Progenitor cell of endocrine pancreas (in vitro differentiated cells): ENCODE results near the gene HOXC4. TPM values are rescaled to one million over a fixed set of nuclear protein-coding genes. Genes with fewer than 3 reads are reported as not detected.

Experiments used
- DNase-seq: peaks from one replicate; pipeline ENCODE4 v3.0.0; 2021; ENCODE audit warnings: low spot score; ENCODE audit not compliant: unreplicated experiment
- H3K27ac Mint-ChIP-seq: 2 replicates; pipeline ENCODE4 v1.8.0; 2021; ENCODE audit warnings: mild to moderate bottlenecking, moderate library complexity, mixed read lengths
- H3K27me3 Mint-ChIP-seq: 2 replicates; pipeline ENCODE4 v1.8.0; 2021; ENCODE audit warnings: mixed read lengths
- H3K36me3 Mint-ChIP-seq: 2 replicates; pipeline ENCODE4 v1.8.0; 2022; ENCODE audit warnings: mixed read lengths; ENCODE audit not compliant: insufficient read depth
- H3K4me1 Mint-ChIP-seq: 2 replicates; pipeline ENCODE4 v1.8.0; 2021; ENCODE audit warnings: low read depth, mixed read lengths
- H3K4me3 Mint-ChIP-seq: 2 replicates; pipeline ENCODE4 v1.8.0; 2021; ENCODE audit warnings: low read depth, mild to moderate bottlenecking, moderate library complexity, mixed read lengths
- H3K9me3 Mint-ChIP-seq: 2 replicates; pipeline ENCODE4 v1.8.0; 2021; ENCODE audit warnings: low read depth, mixed read lengths
- CTCF ChIP-seq: fragments of 200-600 bp; sonication (generic); IDR thresholded peaks from one replicate; pipeline ENCODE4 v1.5.0; 2021; ENCODE audit warnings: antibody characterized with exemption, mild to moderate bottlenecking; ENCODE audit not compliant: unreplicated experiment
- total RNA-seq: library from RNA; stranded (reverse); gene quantifications from 2 replicates; pipeline ENCODE4 v1.2.1, GENCODE V29; 2021

Gene HOXC4
- total RNA-seq, 1 donor from 2014 or later, result 19.8 TPM

GRCh38 chr12:54029529-54030441 is 23.9 kb upstream of the HOXC4 start:
- Mint-ChIP-seq H3K4me1 (peaks cover 19% of the 10 kb centered on the region), H3K36me3 (no peaks in the 10 kb centered on the region), H3K9me3 (no peaks in the 10 kb centered on the region), H3K27ac (peak overlapping the region; percentile 68), H3K27me3 (peaks cover 84% of the 10 kb centered on the region), H3K4me3 (peak overlapping the region; percentile 14)
- TF ChIP-seq CTCF, result no peak
- DNase-seq, result no peak

DNA sequence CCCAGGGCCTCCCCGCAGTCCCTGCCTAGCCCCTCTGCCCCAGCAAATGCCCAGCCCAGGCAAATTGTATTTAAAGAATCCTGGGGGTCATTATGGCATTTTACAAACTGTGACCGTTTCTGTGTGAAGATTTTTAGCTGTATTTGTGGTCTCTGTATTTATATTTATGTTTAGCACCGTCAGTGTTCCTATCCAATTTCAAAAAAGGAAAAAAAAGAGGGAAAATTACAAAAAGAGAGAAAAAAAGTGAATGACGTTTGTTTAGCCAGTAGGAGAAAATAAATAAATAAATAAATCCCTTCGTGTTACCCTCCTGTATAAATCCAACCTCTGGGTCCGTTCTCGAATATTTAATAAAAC is 23.2 kb upstream of the HOXC4 start:
- no peak for TF ChIP-seq CTCF
- Mint-ChIP-seq H3K9me3 (no peaks in the 10 kb centered on the region), H3K27ac (no peak overlapping the region), H3K4me3 (no peak overlapping the region), H3K4me1 (peaks cover 22% of the 10 kb centered on the region), H3K27me3 (peaks cover 84% of the 10 kb centered on the region), H3K36me3 (no peaks in the 10 kb centered on the region)
- no peak for DNase-seq

GRCh38 chr12:54030889-54031471 is 22.7 kb upstream of the HOXC4 start:
- H3K9me3 Mint-ChIP-seq, result no peaks in the 10 kb centered on the region
- peak overlapping the region; percentile 37 for H3K27ac Mint-ChIP-seq
- H3K4me1 Mint-ChIP-seq, result peaks cover 22% of the 10 kb centered on the region
- H3K36me3 Mint-ChIP-seq, result no peaks in the 10 kb centered on the region
- peak; percentile 11 for TF ChIP-seq CTCF
- peaks cover 84% of the 10 kb centered on the region for H3K27me3 Mint-ChIP-seq
- DNase-seq, result no peak
- H3K4me3 Mint-ChIP-seq, result peak overlapping the region; percentile 11

GRCh38 chr12:54031480-54031879 is 22.2 kb upstream of the HOXC4 start:
- no peaks in the 10 kb centered on the region for H3K36me3 Mint-ChIP-seq
- peak; percentile 3 for TF ChIP-seq CTCF
- H3K4me3 Mint-ChIP-seq, result no peak overlapping the region
- H3K4me1 Mint-ChIP-seq, result peaks cover 22% of the 10 kb centered on the region
- H3K27ac Mint-ChIP-seq, result no peak overlapping the region
- no peaks in the 10 kb centered on the region for H3K9me3 Mint-ChIP-seq
- peaks cover 84% of the 10 kb centered on the region for H3K27me3 Mint-ChIP-seq
- no peak for DNase-seq

GRCh38 chr12:54032086-54032619 is 21.5 kb upstream of the HOXC4 start:
- Mint-ChIP-seq H3K4me1 (peaks cover 22% of the 10 kb centered on the region), H3K9me3 (no peaks in the 10 kb centered on the region), H3K4me3 (no peak overlapping the region), H3K27me3 (peaks cover 84% of the 10 kb centered on the region), H3K27ac (no peak overlapping the region), H3K36me3 (no peaks in the 10 kb centered on the region)
- DNase-seq, result no peak
- no peak for TF ChIP-seq CTCF
